RWPE1 (cell line): ENCODE results near the gene SRRM1.

Experiments
- CTCF ChIA-PET: fragments of 350-600 bp; sonication (Branson Sonifier 250); formaldehyde crosslinking; extraction: SDS; loops from one replicate; lab custom pipeline; 2021; lab: Yijun Ruan, JAX
- POLR2A ChIA-PET: fragments of 400-600 bp; formaldehyde crosslinking; extraction: SDS; loops from one replicate; lab custom pipeline; 2020; ENCODE audit warnings: antibody characterized with exemption; ENCODE audit not compliant: low non-redundant PET; lab: Yijun Ruan, JAX
- DNase-seq: peaks from one replicate; pipeline ENCODE4 v3.0.0; 2012; ENCODE audit warnings: low spot score
- H3K27ac ChIP-seq: fragments of 450-650 bp; 2 replicates; pipeline ENCODE4 v1.5.1; 2017
- TF ChIP-seq, protein P1 (sequence below): fragments of 450-650 bp; conservative IDR thresholded peaks from 2 replicates; pipeline ENCODE4 v1.5.1; 2017; ENCODE audit warnings: low read depth, mild to moderate bottlenecking

The SRRM1 gene

DNA sequence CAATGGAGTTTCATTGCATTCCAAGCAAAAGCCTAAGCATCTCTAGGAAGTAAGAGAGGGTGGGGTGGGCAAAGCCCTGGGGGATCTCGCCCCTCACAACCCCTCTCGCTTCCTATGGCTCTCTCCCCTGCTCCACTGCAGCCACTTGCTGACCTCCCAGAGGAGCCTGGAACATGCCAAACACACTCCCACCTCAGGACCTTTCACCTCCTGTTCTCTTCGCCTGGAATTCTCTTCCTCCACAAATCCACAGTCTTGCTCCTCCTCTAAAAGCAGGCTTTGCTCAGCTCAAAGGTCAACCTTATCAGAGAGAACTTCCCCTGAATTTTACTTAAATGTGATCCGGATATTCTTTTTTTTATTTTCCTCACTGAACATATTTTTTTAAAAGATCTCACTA is 20.9 kb upstream of the SRRM1 start:
- H3K27ac ChIP-seq, result no peak overlapping the region
- ChIA-PET CTCF (no interaction called here), POLR2A (no interaction called here)
- no peak for DNase-seq
- TF ChIP-seq, protein P1, sequence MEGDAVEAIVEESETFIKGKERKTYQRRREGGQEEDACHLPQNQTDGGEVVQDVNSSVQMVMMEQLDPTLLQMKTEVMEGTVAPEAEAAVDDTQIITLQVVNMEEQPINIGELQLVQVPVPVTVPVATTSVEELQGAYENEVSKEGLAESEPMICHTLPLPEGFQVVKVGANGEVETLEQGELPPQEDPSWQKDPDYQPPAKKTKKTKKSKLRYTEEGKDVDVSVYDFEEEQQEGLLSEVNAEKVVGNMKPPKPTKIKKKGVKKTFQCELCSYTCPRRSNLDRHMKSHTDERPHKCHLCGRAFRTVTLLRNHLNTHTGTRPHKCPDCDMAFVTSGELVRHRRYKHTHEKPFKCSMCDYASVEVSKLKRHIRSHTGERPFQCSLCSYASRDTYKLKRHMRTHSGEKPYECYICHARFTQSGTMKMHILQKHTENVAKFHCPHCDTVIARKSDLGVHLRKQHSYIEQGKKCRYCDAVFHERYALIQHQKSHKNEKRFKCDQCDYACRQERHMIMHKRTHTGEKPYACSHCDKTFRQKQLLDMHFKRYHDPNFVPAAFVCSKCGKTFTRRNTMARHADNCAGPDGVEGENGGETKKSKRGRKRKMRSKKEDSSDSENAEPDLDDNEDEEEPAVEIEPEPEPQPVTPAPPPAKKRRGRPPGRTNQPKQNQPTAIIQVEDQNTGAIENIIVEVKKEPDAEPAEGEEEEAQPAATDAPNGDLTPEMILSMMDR, result no peak

DNA sequence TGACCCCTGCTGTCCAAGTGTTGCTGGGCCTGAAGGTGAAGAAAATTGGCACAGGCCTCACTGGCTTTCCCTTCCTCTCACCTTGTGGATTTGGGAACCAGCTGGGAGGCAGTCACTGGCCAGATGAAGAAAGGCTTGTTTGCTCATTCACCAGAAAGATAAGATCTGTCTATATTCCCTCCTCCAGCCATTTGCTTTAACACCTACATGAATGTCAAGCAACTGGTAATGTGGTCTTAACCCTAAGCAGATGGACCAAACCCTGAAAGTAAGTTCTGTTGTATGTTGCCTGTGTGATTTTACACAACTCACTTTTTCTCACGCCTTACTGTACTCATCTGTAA is 10.3 kb upstream of the SRRM1 start:
- TF ChIP-seq, protein P1, result no peak
- H3K27ac ChIP-seq, result no peak overlapping the region
- ChIA-PET CTCF (no interaction called here), POLR2A (no interaction called here)
- DNase-seq, result no peak

DNA sequence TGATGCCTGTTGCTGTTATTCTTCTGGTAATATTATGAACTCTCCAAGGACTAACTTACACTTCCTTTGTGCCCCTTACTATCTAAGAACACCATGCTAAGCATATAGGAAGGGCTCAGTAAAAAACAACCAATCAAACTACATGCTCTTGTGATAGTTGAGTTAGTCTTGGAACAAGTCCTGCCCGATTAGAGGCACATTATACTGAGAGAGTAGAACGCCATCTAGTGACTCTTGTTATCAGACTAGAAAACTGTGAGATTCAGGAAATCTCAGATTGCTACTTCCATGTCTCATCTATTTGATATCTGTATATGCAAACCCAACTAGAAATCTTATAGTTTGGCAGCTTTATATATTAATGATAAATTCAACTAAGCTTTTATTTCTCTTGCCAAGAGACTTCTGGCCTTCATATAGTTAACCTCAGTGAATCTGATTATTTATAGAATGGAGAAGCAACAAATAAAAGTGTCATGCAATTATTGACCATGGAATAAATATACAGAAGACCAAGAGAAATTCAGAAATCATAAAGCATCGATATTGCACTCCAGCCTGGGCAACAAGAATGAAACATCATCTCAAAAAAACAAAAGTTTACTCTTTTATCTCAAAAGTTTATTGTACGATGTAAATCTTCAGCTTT is 7.8 kb upstream of the SRRM1 start:
- POLR2A ChIA-PET, result no interaction called here

DNA sequence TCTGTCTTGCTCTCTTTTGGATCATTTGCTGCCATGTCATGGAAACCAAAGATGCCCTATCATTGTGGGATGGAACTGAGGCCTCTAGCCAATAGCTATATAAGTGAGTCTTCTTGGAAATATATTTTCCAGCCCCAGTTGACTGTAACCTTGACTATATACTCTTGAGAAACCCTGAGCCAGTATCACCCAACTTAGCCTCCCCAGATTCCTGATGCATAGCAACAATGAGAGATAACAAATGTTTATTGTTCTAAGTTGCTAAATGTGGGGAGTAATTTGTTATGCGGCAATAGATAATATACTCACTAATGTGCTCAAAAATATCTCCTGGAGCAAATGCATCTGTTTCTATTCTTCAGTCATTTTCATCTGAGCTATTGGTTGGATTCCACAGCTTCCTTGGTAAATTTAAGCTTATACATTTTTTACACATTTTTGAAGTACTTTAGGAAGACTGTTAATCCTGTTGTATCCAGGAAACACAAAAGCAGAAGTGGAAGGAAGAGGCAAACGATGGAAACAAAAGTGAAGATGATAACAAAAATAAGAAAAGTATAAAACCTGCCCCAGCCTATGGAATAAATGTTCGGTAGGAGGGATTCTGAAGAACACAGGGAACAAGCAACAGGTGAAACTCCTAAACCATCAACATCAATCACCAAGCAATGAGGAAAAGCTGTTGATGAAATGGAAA is 6.3 kb upstream of the SRRM1 start:
- CTCF ChIA-PET, result interaction anchor here (0.7 to 1.2 kb wide), 2 partner anchors 92 to 95 kb away, joined by 3 to 4 read pairs; no protein-coding TSS in a partner anchor
- TF ChIP-seq, protein P1, result no peak
- POLR2A ChIA-PET, result no interaction called here
- H3K27ac ChIP-seq, result no peak overlapping the region
- no peak for DNase-seq

More for the DNA sequence above, 7.8 kb upstream of the SRRM1 start:
- DNase-seq, result peak; percentile 62
- TF ChIP-seq, protein P1, result peak; percentile 72
- no peak overlapping the region for H3K27ac ChIP-seq
- CTCF ChIA-PET, result interaction anchor here (0.6 to 0.8 kb wide), 6 partner anchors 11 to 674 kb away, joined by 3 to 10 read pairs (median 4); no protein-coding TSS in a partner anchor

DNA sequence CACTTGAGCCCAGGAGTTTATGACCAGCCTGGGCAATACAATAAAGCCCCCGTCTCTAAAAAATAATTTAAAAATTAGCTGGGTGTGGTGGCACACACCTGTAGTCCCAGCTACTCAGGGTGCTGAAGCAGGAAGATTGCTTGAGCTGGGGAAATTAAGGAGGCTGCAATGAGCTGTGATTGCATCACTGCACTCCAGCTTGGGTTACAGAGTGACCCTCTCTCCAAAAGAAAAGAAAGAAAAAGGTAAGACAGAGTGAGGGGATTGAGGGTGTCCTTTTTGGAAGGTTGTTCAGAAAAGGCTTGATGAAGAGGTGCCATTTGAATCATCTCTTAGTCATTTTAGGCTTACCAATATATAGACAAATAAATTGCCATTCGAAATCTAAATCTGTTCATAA is 4.0 kb upstream of the SRRM1 start:
- POLR2A ChIA-PET, result interaction anchor here (0.7 kb wide), 2 partner anchors 52 to 55 kb away, joined by 5 to 12 read pairs; no protein-coding TSS in a partner anchor
- DNase-seq, result no peak
- no peak overlapping the region for H3K27ac ChIP-seq
- CTCF ChIA-PET, result interaction anchor here (0.6 to 0.8 kb wide), 4 partner anchors 19 to 440 kb away, joined by 3 to 5 read pairs (median 4); no protein-coding TSS in a partner anchor
- TF ChIP-seq, protein P1, result no peak

DNA sequence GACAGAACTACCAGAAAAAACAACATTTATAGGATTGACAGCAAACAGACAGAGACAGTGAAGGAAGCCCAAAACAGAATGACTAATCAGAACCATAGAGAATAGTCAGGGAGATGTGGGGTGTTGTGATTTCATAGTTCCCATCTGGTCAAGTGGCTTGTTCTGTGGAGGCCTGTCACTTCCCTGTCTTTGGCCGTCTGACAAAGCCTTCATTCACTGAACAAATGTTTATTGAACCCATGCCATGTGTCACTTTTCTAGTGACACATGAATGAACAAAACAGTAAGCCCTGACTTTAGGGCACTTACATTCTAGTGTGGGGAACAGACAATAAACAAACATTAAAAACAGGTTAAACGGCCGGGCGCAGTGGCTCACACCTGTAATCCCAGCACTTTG is 3.2 kb upstream of the SRRM1 start:
- ChIA-PET CTCF (interaction anchor here (0.6 kb wide), 1 partner anchor 81 kb away, joined by 4 read pairs; no protein-coding TSS in a partner anchor), POLR2A (no interaction called here)
- DNase-seq, result no peak
- TF ChIP-seq, protein P1, result no peak
- no peak overlapping the region for H3K27ac ChIP-seq
